ENCODE measurements around the gene RPS17.

RPS17 gene

GRCh38 chr15:82540055-82540983 lies at the start of gene RPS17:
Gene RPS17 (minus strand): TSS chr15:82540457. CDS start chr15:82540428, 29 bp downstream.
- DNase-seq (ENCODE audit: low spot score), result peak; percentile 94

- no peak for DNase-seq (ENCODE audit: low spot score)
These were observed 47.5 kb upstream of the RPS17 start for GRCh38 chr15:82587805-82588204.

GRCh38 chr15:82585072-82585471 lies 44.8 kb upstream of the RPS17 start:
- no peak for DNase-seq (ENCODE audit: low spot score)

DNA sequence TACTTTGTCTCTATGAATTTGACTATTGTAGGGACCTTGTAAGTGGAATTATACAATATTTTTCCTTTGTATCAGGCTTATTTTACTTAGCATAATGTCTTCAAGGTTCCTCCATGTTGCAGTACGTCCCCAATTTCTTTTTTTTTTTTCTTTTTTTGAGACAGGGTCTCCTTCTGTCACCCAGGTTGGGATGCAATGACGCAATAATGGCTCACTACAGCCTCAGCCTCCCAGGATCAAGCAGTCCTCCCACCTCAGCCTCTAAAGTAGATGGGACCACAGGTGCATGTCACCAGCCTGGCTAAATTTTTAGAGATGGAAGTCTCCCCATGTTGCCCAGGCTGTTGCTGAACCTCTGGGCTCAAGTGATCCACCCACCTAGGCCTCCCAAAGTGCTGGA lies 40.5 kb upstream of the RPS17 start:
- DNase-seq (ENCODE audit: low spot score), result no peak

DNA sequence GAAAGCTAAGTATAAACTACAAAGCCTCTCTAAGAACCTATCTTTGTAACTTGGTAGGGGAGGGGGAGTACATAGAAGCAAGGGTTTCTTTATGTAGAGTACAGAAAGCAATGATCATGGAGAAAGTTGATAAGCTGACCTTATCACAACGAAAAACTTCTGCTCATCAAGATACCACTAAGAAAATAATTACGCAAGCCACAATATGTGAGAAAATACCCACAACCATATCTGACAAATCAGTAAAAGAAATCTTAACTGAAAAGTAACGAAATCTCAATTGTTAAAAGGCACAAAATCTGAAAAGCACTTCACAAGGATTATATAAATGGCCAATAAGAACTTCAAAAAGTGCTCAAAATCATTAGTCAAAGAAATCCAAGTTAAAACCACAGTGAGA lies 35.1 kb upstream of the RPS17 start:
- no peak for DNase-seq (ENCODE audit: low spot score)

DNA sequence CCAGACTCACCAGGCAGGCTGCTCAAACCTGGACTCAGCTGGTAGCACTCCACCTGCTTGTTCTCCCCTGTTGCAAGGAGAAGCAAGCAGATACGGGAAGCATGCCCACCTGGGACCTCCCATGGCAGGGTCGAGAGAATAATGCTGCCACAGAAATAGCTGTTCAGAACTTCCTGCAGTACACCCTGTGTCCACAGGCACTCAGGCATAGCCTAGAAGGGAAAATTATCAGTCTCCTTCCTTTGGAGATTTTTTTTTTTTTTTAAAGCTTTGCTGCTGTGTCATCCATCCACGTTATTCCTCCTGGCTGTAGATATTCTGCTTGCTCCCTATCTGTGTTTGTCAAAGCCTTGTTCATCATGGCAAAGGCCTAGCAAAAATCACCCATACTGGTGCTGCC lies 32.7 kb upstream of the RPS17 start:
- no peak for DNase-seq (ENCODE audit: low spot score)

- DNase-seq (ENCODE audit: low spot score), result peak; percentile 56
These were observed 32.1 kb upstream of the RPS17 start for GRCh38 chr15:82572311-82572710.

DNA sequence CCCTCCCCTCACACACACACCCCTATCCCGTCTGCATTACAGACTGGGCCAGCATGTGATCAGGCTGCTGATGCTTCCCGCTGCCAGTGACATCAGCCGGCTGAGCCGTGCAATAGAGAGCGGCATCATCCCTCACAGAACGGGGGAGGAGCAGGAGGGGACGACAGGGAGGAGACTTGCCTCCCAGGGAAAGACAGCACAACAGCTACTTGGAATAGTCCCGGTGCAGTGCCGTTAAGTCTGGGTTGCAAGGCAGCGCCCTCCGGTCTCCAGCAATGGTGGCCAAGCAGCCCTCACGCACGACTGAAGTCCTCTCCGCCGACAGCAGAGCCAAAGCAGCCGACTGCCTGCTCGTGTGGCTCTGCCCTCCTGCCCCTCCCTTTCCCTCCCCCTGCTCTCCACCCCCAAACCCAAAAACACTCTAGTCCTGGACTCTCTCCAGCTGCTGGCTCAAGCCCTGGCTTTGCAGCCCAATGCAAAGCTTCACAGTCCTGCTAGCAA lies 31.5 kb upstream of the RPS17 start:
- peak; percentile 95 for DNase-seq (ENCODE audit: low spot score)

- peak; percentile 58 for DNase-seq (ENCODE audit: low spot score)
These were observed 30.7 kb upstream of the RPS17 start for GRCh38 chr15:82570721-82571508.

DNA sequence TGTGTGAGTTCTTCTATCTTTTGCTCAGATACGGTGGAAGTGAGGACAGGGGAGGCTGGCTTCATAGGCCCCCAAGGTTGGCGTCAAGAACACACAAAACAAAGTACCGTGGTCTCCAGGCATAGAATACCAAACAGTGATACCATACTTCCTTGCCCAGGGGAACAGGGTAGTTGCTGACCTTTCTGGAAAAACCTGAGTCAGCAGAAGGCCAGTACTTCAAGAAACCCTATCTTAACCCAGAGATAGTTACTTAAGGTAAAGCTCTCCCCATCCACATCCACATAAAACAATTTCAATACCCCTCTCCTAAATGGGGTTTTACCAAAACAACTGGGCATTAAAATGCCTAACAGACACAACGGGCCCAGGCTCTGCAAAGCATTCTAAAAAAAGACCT lies 29.6 kb upstream of the RPS17 start:
- no peak for DNase-seq (ENCODE audit: low spot score)

- peak; percentile 75 for DNase-seq (ENCODE audit: low spot score)
These were observed 28.7 kb upstream of the RPS17 start for GRCh38 chr15:82568986-82569385.

DNA sequence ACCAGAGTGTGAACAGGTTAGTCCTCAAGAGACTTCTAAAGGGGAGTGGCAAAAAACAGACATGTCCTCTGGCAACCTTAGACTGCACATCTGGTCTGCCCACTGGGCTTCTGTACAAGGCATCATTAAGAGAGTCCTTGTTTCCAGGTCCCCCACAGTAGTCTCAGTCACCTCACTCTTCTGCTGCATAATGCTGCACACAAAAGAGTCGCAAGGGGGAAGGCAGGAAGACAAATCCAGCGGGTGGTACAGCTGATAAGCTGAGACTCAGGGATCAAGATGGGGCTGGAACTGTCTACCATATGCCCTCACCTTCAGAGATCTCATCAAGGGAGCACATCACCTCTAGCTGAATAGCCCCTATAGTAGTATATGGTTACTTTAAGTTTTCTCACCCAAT lies 27.4 kb upstream of the RPS17 start:
- DNase-seq (ENCODE audit: low spot score), result no peak

- DNase-seq (ENCODE audit: low spot score), result no peak
These were observed 26.4 kb upstream of the RPS17 start for GRCh38 chr15:82566690-82567089.

DNA sequence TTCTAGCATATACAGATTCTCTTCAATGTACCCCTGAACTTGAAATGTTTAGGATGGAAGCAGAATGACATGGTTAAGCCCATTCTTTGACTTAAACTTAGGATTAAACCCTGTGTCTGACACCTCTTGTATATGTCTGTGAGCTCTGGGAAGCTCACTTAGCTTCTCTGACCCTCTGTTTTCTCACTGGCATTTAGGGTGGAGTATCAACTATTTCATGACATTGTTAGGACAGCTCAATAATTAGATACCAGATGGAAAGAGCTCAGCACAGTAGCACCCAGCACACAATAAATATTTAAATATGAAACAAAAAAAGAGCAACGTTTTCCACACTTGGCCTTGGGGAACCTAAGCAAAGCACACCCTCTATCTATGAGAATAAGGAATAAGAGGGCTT lies 18.2 kb upstream of the RPS17 start:
- no peak for DNase-seq (ENCODE audit: low spot score)

DNA sequence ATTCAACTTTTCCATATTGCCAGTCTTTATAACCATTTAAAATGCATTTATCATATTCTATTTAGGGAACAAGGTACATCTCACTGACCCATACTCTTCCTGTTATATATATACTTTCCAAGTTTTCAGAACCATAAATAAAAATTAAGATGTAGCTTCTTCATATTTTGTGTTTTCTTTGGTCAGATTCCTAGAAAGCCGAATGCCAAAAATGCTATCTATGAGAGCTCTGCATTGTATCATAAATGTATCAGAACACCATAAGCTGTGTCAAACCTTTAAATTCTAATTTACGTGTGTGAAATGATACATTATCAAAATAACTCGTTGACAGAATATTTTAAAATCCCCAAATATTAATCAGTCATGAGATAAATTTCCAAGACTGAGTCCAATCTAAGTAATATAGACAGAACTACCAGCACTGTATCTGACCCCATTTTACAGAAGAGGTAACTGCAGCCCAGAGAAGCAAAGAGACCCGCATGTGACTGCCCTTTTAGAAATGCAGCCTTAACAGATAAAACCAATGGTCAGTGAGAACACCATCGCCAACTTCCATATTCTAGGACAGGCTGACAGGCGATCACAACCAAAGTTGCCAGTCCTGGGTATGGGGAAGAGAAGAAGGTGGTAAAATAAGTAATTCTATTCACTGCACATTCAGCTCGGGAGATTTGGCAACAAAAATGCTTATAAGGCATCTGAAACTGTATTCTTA lies 16.2 kb upstream of the RPS17 start:
- DNase-seq (ENCODE audit: low spot score), result no peak

- DNase-seq (ENCODE audit: low spot score), result no peak
These were observed 14.6 kb upstream of the RPS17 start for GRCh38 chr15:82554849-82555248.

DNA sequence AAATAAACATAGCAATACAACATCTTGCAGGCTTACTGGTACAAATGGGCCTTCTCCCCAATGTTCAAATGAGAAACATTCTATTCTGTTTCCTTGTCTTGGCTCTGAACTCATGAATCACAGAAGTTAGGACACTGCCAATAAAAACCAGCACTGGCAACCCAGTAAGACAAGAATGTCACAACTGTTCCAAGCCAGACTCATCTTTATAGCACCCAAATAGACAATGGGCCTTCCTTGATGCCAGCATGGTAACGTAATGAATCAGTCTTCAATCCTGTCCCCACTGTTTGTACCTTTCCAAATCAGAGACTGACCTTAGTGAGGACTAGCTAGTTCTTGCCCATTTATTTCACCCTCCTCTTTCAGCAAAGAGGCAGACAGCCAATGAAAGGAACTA lies 14.1 kb upstream of the RPS17 start:
- peak; percentile 36 for DNase-seq (ENCODE audit: low spot score)

DNA sequence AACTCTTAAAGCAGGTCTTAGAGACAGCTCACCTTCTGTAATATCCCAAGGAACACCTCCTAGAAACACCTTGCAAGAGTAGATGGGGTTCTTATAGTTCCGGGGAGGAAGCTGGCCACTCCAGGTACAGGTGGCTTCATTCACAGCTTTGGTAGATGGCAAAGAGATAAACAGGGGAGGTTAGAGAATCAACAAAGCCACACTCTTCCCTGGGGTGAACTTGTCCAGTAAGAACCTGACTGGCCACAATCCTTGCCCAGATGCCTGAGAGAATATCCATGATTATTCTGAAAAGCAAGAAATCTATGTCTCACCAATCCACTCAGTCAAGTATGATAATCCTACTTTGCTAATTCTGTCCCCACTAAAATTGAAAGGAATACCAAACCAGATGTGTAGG lies 13.6 kb upstream of the RPS17 start:
- DNase-seq (ENCODE audit: low spot score), result no peak

GRCh38 chr15:82552861-82553260 lies 12.6 kb upstream of the RPS17 start:
- DNase-seq (ENCODE audit: low spot score), result no peak

DNA sequence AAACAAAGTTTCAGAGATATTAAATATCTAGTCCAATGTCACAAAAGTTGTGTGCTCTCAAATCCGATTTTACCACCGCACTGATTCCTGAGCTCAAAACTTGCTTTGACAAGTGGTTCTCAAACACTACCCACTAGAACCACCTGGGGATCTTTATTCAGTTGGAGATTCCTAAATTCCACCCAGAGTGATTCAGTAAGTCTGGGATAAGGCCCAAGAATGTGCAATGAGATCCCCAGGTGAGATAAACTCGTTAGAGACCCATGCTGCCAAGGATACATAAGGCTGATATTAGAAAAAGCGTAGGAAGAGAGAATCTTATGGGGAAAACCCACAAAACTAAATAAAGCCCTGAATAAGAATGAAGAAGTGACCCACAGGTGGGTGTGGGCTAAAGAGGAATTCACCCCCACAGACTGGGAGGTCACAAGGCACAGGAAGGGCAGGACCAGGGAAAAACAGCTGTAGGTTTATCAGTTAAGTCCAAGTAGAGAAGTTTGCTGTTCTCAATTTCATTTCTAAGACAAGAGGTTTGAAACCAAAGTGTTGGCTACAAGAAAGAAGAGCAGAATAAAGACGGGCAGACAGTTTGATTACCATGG lies 11.5 kb upstream of the RPS17 start:
- no peak for DNase-seq (ENCODE audit: low spot score)

DNA sequence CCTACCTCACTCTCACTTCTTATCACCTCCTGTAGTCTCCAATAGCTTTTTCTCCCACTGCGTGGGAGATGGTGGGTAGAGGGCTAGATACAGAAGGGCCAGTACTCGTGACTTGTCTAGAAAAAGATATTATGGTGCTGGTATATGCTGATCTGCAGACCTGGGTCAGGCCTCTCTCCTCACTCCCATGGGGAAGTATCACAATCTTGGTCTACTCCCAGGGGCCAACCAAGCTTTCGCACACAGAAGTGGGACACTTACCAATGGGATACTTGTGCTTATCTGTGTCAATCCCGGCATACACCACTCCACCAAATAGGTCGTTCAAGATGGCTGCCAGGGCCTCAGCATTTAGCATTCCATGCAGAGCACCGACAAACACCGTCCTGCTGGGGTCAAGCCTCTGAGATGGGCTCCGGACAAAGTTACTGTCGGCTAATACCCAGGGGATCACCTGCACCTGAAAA lies 9.0 kb upstream of the RPS17 start:
- no peak for DNase-seq (ENCODE audit: low spot score)

DNA sequence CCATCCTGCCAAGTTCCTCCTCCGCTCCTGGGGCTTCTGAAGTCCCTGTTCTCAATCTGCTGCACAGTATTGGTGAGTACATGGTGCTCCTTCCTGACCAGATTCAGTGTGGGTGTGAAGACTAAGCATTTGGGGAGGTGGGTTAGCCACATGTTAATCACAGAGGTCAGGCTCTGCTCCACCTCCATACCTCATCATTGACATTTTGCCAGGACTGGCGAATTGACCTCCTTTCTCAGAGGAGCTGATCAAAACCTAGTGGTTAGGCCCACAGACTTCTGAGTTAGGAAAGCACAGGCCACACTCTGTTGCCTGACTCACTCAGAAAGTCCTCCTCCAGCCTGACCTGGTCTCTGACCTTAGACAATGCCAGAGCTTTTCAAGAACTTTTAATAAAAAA lies 8.4 kb upstream of the RPS17 start:
- no peak for DNase-seq (ENCODE audit: low spot score)

Data from Ammon's horn (tissue), 1 donor.